Stimulated activated CD4-positive, alpha-beta T cell treated with anti-CD3 and anti-CD28 coated beads, Interleukin-15, amount 100 ng/mL, for 24 hours (primary cell): ENCODE results near the gene ABHD11.
"Not testable (repeated sequence)": the region's sequence is repeated elsewhere in the genome, so short reads cannot be mapped to it uniquely, and the experiment has no call there.

Experiments
- DNase-seq: peaks from one replicate; pipeline ENCODE4 v3.0.0-alpha.2; 2020

Gene ABHD11

GRCh38 chr7:73718905-73719805 is 19.4 kb downstream of the ABHD11 start, which contains the start of gene STX1A:
Gene STX1A, minus strand, starts transcription at chr7:73719669. Its CDS starts 38 bp downstream, at chr7:73719631.
- peak; percentile 80 for DNase-seq

GRCh38 chr7:73718438-73718881 is 20.1 kb downstream of the ABHD11 start:
- DNase-seq, result peak; percentile 50

GRCh38 chr7:73717991-73718405 is 20.6 kb downstream of the ABHD11 start:
- DNase-seq, result peak; percentile 88

- no peak for DNase-seq
Measured at GRCh38 chr7:73717025-73717807, 21.4 kb downstream of the ABHD11 start.

- DNase-seq, result no peak
Measured at GRCh38 chr7:73716318-73716890, 22.2 kb downstream of the ABHD11 start.

- peak; percentile 86 for DNase-seq
Measured at GRCh38 chr7:73715648-73716317, 22.8 kb downstream of the ABHD11 start.

GRCh38 chr7:73713319-73713718 is 25.3 kb downstream of the ABHD11 start:
- DNase-seq, result not testable (repeated sequence)

- DNase-seq, result no peak
Measured at GRCh38 chr7:73712773-73713172, 25.8 kb downstream of the ABHD11 start.

- no peak for DNase-seq
Measured at GRCh38 chr7:73708961-73709549, 29.5 kb downstream of the ABHD11 start.

- no peak for DNase-seq
Measured at GRCh38 chr7:73707045-73707631, 31.5 kb downstream of the ABHD11 start.

- peak; percentile 70 for DNase-seq
Measured at GRCh38 chr7:73706126-73707044, 32.2 kb downstream of the ABHD11 start.

GRCh38 chr7:73705551-73705920 is 33.1 kb downstream of the ABHD11 start:
- no peak for DNase-seq

GRCh38 chr7:73704640-73705550 is 33.7 kb downstream of the ABHD11 start:
- no peak for DNase-seq

GRCh38 chr7:73703757-73704639 is 34.6 kb downstream of the ABHD11 start:
- peak; percentile 60 for DNase-seq

GRCh38 chr7:73703225-73703624 is 35.4 kb downstream of the ABHD11 start:
- DNase-seq, result no peak

- DNase-seq, result no peak
Measured at GRCh38 chr7:73702665-73703064, 35.9 kb downstream of the ABHD11 start.

- no peak for DNase-seq
Measured at GRCh38 chr7:73702226-73702625, 36.4 kb downstream of the ABHD11 start.

- DNase-seq, result peak; percentile 54
Measured at GRCh38 chr7:73701357-73701995, 37.1 kb downstream of the ABHD11 start.
